IPS-15b (cell line): ENCODE results near the gene ACAP3.
A peak's percentile ranks its signal among the peaks of the same experiment; 100 is the strongest.

Experiments used
- H3K27me3 ChIP-seq: one replicate; pipeline ENCODE4 v1.6.1; 2013; ENCODE audit warnings: low read length; ENCODE audit not compliant: control insufficient read depth, insufficient read depth
- H3K36me3 ChIP-seq: one replicate; pipeline ENCODE4 v1.6.1; 2013; ENCODE audit warnings: low read length; ENCODE audit not compliant: control insufficient read depth, insufficient read depth
- H3K4me1 ChIP-seq: one replicate; pipeline ENCODE4 v1.6.1; 2013; ENCODE audit warnings: mild to moderate bottlenecking, low read length; ENCODE audit not compliant: control insufficient read depth, insufficient read depth
- H3K4me3 ChIP-seq: one replicate; pipeline ENCODE4 v1.5.1; 2013; ENCODE audit warnings: low read depth, low read length
- H3K9ac ChIP-seq: one replicate; pipeline ENCODE4 v1.6.1; 2013; ENCODE audit warnings: low read depth, mild to moderate bottlenecking, low read length
- H3K9me3 ChIP-seq: one replicate; pipeline ENCODE4 v1.6.1; 2013; ENCODE audit warnings: mild to moderate bottlenecking, low read length; ENCODE audit not compliant: control insufficient read depth, insufficient read depth

ACAP3 gene, protein sequence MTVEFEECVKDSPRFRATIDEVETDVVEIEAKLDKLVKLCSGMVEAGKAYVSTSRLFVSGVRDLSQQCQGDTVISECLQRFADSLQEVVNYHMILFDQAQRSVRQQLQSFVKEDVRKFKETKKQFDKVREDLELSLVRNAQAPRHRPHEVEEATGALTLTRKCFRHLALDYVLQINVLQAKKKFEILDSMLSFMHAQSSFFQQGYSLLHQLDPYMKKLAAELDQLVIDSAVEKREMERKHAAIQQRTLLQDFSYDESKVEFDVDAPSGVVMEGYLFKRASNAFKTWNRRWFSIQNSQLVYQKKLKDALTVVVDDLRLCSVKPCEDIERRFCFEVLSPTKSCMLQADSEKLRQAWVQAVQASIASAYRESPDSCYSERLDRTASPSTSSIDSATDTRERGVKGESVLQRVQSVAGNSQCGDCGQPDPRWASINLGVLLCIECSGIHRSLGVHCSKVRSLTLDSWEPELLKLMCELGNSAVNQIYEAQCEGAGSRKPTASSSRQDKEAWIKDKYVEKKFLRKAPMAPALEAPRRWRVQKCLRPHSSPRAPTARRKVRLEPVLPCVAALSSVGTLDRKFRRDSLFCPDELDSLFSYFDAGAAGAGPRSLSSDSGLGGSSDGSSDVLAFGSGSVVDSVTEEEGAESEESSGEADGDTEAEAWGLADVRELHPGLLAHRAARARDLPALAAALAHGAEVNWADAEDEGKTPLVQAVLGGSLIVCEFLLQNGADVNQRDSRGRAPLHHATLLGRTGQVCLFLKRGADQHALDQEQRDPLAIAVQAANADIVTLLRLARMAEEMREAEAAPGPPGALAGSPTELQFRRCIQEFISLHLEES

DNA sequence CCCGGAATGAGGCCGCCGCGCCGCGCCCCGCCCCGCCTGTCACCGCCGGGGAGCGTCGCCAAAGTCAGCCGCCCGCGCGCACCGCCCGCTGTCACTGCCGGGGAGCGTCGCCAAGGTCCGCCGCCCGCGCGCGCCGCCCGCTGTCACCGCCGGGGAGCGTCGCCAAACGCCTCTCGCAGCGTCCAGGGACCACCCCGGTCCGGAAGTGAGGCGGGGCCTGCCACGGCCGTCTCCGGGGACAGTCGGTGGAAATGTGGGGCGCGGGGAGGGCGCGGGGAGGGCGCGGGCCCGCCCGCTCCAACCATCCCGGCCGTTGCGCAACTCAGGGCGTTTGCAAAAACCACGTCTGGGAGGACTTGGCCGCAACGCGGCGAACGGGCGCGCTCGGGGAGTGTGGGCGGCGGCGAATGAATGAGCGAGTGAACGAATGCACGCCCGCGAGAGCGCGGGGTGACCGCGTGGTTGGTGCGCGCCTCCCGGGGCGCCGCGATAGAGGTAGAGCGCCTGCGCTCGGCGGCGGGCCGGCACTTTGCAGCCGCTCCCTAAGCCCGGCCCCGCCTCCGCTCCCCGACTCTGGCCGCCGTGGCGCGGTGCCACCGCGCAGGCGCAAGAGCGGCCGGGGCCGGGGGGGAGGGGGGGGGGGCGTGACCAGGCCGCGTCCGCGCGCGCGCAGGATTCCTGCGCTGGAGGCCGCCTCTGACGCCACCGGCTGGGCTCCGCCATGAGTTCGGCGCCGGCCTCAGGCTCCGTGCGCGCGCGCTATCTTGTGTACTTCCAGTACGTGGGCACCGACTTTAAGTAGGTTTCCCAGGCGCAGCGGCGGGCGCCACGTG is at the start of gene ACAP3, which contains the start of gene PUSL1:
Gene ACAP3, minus strand, starts transcription at position 8 of the 833 bp plus-strand sequence. CDS start 115 bp downstream, outside the sequence.
Gene PUSL1, plus strand, starts transcription at position 675 of the 833 bp plus-strand sequence. Its CDS starts 47 bp downstream, at position 722.
- Histone ChIP-seq H3K27me3 (no peaks in the 10 kb centered on the region), H3K9ac (peak within 1 kb of the TSS; percentile 70), H3K9me3 (no peaks in the 10 kb centered on the region), H3K4me3 (peak within 1 kb of the TSS; percentile 70), H3K36me3 (peaks cover 36% of the 10 kb centered on the region), H3K4me1 (peaks cover 7% of the 10 kb centered on the region)

DNA sequence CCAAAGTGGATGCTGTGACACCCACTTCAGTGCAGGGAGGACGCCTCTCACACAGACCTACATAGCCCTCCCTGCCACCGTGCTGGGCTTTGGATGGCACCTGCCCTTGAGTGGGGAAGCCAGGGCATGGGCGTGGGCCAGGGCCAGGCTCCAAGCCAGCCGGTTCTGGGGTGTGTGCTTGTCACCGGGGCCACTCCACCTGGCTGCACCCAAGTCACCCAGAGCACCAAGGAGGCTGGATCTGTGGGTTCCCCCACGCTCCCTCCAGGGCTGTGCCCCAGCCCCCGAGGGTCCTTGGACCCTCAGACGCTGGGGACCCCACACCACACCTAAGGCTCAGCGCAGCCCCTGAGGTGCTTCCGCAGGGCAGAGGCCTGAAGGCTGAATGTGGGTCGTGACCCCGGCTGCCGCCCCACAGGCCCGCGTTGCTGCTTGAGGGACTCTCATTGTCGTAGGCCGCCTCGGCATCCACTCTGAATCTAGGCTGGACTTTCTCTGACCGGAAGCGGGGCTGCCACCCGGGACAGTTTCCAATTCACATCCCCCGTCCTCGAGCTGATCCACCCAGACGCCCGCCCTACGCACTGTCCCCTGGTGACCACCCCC is 49.2 kb upstream of the ACAP3 start:
- Histone ChIP-seq H3K4me1 (peaks cover 3% of the 10 kb centered on the region), H3K36me3 (no peaks in the 10 kb centered on the region), H3K27me3 (peaks cover 2% of the 10 kb centered on the region), H3K4me3 (no peak overlapping the region), H3K9me3 (no peaks in the 10 kb centered on the region), H3K9ac (no peak overlapping the region)

DNA sequence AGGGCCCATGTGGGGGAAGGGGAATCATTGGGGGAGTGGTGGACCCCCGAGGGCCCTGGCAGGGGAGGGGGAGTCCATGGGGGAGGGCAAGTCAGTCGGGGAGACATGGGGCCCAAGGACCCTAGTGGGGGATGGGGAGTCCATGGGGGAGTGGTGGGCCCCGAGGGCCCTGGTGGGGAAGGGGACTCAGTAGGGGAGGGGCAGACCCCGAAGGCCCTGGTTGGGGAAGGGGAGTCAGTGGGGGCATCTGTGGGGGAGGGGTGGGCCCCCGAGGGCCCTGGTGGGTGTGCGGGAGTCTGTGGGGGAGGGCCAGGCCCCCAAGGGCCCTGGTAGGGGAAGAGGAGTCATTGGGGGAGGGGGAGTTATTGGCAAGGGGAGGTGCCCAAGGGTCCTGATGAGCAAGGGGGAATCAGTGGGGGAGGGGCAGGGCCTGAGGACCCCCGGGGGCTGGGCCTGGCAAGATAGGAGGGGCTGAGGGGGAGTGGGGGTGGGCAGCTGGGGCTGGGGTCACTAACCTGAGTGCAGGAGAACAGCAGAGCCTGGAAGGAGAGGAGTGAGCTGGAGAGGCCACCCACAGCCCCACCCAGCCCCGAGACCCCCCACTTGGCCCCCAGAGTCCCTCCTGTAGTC is 48.6 kb upstream of the ACAP3 start:
- Histone ChIP-seq H3K36me3 (no peaks in the 10 kb centered on the region), H3K9me3 (no peaks in the 10 kb centered on the region), H3K4me1 (peaks cover 3% of the 10 kb centered on the region), H3K4me3 (no peak overlapping the region), H3K9ac (no peak overlapping the region), H3K27me3 (peaks cover 2% of the 10 kb centered on the region)

DNA sequence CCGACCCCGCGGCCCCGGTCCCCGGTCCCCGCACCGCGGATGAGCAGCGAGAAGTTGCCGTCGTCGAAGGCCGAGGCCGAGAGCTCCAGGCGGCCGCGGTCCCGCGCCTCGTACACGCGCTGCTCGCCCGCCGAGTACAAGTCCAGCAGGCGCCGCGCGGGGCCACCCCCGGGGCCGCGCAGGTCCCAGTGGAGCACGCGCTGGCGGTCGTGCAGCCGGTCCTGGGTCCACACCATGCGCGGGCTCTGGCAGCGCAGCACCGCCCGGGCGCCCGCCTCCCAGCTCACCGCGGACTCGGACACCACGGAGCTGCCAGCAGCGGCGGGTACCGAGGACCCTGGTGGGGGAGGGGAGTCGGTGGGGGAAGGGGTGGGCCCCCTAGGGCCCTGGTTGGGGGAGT is 47.7 kb upstream of the ACAP3 start:
- Histone ChIP-seq H3K4me3 (no peak overlapping the region), H3K4me1 (peaks cover 3% of the 10 kb centered on the region), H3K9ac (no peak overlapping the region), H3K9me3 (no peaks in the 10 kb centered on the region), H3K27me3 (peaks cover 2% of the 10 kb centered on the region), H3K36me3 (no peaks in the 10 kb centered on the region)

DNA sequence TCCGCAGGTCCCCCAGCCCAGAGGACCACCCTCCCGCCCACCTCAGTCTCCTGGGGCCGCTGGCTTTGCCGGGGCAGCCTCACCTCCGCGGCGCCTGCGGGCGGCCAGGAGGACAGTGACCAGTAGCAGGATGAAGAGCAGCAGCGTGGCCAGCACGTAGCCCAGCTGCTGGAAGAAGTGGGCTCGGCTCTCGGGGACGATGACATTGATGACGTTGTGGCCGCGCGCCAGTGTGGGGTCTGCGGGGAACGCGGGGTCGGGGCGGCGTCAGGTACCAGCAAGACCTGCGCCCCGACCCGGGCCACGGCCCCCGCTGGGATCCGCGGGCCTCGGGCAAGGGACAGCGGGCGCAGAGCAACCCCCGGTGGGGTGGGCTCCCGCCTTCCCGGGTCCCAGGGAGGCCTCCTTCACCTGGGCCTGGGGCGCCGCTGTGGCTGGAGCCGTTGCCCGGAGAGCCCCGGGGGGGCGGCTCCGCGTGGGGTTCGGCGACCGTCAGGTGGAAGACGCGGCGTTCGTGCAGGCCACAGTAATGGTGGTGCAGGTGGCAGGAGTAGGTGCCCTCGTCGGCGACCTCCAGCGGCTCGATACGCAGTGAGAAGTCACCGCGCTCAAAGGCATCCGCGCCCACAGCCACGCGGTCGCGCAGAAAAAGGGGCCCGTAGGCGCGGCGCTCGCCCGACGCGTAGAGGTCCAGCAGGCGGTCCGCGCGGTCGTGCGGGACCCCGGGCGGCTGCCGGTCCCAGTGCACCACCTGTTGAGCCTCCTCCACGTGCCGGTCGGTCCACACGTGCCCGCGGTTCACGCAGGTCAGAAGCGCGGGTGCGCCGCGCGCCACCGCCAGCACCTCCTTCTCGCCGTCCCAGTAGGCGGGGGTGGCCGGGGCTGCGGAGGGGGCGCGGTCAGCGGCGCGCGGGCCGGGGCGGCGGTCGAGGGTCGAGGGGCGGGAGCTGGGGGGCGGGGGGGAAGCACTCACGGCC is 46.8 kb upstream of the ACAP3 start:
- Histone ChIP-seq H3K9me3 (no peaks in the 10 kb centered on the region), H3K9ac (no peak overlapping the region), H3K27me3 (peaks cover 2% of the 10 kb centered on the region), H3K36me3 (no peaks in the 10 kb centered on the region), H3K4me1 (peaks cover 3% of the 10 kb centered on the region), H3K4me3 (peak overlapping the region; percentile 43)

DNA sequence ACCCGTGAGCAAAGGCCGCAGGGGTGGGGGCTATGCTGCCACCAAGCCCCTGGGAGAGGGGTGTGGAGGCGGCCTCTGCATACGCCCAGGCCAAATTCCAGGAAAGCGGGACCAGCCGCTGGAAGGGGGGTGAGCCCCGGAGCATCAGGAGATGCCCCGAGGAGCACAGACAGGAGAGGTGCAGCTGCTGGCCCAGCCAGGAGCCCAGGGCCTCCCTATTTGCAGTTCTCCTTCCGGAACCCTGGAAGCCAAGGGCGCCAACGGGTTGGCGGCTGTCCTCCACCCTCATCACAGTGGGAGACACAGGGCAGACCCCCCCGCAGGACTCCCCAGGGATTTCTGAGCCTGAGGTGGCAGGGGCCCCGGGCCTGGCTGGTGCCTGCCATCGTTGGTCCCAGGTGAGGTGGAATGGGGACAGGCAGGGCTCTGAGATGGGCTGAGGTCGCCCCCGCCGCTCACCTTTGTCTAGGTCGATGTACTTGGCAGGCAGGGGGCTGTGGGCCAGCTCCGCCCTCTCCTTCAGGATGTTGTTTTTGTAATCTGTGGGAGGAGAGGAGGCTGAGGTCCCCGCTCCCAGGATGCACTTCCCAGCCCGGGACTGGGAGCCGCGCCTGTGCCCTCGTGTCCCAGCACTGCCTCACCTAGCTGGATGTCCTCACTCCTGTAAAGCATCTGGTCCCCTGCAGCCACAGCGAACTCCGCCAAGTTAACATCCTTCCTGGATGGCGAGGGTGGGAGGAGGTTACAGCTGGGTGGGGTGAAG is 45.8 kb upstream of the ACAP3 start:
- Histone ChIP-seq H3K36me3 (no peaks in the 10 kb centered on the region), H3K9me3 (no peaks in the 10 kb centered on the region), H3K27me3 (peaks cover 2% of the 10 kb centered on the region), H3K4me3 (peak overlapping the region; percentile 43), H3K9ac (no peak overlapping the region), H3K4me1 (peaks cover 3% of the 10 kb centered on the region)

DNA sequence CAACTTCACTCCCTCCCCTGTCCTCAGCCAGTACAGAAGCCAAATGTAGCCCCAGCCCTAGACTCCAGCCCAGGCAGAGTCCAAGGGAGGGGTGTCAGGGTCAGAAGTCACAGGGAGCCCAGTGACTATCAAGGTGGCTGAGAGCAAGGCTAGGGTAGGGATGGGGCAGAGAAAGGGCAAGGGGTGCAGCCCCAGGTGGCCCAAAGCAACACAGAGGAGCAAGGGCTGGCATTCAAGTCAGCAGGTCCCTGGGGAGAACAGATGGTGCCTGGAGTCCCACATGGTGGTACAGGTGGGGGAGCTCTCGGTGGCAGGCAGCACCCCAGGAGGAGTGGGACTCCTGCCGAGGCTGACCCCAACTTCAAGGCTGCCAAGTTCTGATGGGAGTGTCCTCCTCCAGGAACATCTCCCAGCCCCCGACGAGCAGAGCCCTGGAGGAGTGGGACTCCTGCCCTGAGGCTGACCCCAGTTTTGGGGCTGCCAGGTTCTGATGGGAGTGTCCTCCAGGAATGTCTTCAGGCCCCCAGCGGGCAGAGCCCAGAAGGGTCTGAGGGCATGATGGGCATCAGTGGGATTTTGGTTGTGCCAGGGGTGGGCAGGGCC is 45.2 kb upstream of the ACAP3 start:
- Histone ChIP-seq H3K9ac (no peak overlapping the region), H3K27me3 (peaks cover 2% of the 10 kb centered on the region), H3K9me3 (no peaks in the 10 kb centered on the region), H3K4me1 (peaks cover 5% of the 10 kb centered on the region), H3K36me3 (no peaks in the 10 kb centered on the region), H3K4me3 (no peak overlapping the region)

DNA sequence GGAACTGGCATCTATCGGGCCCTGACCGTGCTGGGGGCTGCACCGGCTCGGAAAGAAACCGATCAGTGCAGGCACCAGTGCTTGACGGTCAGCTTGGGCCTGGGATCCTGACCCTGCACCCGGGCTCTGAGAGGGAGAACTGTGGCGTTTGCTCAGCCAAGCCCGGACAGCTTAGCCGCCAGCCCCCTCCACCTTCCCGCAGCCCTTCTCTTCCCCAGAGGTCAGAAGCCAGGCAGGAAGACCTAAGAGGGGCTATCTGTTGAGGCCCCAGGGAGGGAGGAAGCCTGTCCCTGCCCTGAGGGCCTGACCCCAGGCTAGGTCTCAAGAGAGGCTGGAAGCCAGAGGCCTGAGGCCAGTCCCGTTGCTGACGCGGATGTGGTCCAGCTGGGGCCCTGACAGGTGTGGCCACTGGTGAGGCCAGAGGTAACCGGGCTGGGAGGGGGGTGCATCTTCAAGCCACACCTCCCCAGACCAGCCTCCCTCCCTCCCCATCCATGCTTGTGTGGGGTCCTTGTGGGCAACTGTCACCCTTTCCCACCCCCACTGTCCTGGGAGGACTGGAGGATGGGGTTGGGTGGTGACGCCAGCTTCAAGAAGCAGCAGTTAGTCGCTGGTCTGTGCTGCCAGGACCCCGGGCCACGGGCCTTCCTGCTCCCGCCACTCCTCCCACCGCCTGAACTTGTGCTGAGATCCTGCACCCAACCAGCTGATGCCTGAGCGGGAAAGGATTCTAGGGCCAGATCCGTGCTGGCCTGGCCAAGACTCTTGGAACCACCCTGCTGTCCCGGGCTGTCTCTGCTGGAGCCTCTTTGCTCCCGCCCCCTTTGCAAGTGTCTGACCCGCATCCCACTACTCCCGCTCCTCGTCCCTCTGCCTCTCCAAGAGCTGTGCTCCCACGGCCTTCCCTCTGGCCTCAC is 44.0 kb upstream of the ACAP3 start:
- Histone ChIP-seq H3K4me1 (peaks cover 2% of the 10 kb centered on the region), H3K27me3 (peaks cover 2% of the 10 kb centered on the region), H3K9ac (no peak overlapping the region), H3K9me3 (no peaks in the 10 kb centered on the region), H3K36me3 (no peaks in the 10 kb centered on the region), H3K4me3 (peak overlapping the region; percentile 30)
